ENCODE data around the gene NSD2.

Gene NSD2

DNA sequence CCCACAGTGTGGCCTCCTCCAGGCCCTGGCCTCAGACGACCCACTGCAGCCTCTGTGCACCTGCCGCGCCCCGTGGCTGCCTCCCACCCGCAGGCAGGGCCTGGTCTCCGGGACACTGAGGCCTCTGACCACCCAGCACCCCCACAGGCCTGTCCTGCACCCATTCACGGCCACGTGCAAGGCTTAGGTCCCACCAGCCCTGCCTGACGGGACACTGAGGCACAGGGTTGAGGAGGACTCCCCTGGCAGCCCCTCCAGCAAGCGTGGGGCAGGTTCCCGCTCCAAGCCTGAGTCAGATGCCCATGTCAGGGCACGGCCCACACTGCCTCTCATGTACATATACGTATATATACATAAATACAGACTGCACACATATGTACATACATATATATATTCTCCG is 114.1 kb downstream of the NSD2 start:
- H3K9me3 Mint-ChIP-seq = no peaks in the 10 kb centered on the region
- ATAC-seq (ENCODE audit: low read depth) (no peak), DNase-seq (ENCODE audit: low spot score in 2 of 2) (no peak)
- no peak overlapping the region for H3K4me3 Mint-ChIP-seq
- H3K27ac Mint-ChIP-seq = no peak overlapping the region
- H3K36me3 Mint-ChIP-seq = peaks cover 18% of the 10 kb centered on the region
- H3K27me3 Mint-ChIP-seq = no peaks in the 10 kb centered on the region
- H3K4me1 Mint-ChIP-seq = peaks cover 3% of the 10 kb centered on the region

DNA sequence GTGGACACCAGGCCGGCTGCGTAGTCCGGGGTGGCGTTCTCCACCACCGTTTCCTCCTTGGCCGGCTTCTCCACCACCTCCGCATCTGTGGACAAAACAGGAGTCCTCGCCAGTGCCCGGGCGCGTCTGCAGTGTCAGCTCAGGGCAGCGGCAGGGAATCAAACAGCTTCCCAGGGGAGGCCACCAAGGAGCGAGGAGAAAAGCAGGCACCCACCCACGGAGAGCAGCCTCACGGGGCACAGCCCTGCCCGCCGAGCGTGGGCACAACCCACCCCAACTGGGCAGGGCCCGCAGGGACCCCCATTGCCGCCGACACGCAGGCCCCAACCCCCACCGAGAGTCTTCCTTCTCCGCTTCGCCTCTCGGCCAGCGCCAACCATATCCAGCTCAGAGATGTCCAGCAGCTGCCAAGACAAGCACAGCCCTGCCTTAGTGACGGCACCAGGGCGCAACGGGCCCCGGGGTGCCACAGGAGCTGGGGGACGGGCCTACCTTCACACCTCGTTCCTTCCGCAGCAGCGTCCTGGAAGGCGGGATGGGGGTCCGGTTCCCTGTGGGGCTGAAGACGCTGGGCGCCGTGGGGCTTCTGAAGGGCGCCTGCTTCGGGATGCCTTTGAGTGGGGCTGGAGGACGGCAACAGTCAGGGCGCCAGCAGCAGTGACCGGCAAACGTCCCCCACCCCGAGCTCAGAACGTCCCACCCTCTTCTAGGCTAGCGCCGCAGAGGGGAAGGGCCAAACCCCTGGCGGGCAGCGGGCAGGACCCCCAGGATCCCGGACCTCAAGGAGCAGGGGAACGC is 114.8 kb downstream of the NSD2 start:
- DNase-seq (ENCODE audit: low spot score in 2 of 2) = no peak
- no peak for ATAC-seq (ENCODE audit: low read depth)
- H3K4me1 Mint-ChIP-seq = peaks cover 3% of the 10 kb centered on the region

DNA sequence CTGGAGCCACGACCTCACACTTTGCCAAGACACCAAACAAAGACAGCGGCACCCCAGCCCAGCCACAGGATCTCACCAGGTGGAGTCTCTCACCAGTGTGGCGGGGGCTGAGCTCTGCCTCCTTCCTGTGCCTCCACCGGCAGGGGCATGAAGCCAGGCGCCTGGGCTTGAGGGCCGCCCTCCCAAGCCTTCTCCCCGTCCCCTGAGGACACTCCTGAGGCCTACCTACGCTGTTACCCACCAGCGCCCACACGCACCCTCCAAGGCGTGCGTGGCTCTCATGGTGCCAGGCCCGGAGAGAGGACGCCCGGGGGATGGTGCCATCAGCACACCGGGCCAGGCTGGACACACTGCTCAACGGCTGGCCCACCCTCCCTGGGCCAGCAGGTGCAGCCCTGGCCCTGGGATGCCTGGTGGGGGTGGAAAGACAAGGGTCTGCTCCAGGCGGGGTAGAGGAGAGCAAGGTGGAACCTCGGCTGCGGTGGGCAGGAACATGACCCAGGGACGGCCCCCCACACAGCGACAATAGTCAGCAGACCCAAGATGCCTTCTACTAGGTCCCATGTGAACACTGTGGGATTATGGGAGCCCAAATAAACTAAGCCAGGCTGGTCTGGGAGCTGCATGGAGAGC is 115.5 kb downstream of the NSD2 start:
- no peak overlapping the region for H3K4me3 Mint-ChIP-seq
- peaks cover 3% of the 10 kb centered on the region for H3K4me1 Mint-ChIP-seq
- no peak overlapping the region for H3K27ac Mint-ChIP-seq
- DNase-seq (ENCODE audit: low spot score in 2 of 2) = no peak
- ATAC-seq (ENCODE audit: low read depth) = no peak
- no peaks in the 10 kb centered on the region for H3K27me3 Mint-ChIP-seq
- H3K36me3 Mint-ChIP-seq = peaks cover 16% of the 10 kb centered on the region
- no peaks in the 10 kb centered on the region for H3K9me3 Mint-ChIP-seq

More for the DNA sequence above, 114.8 kb downstream of the NSD2 start:
- Mint-ChIP-seq H3K9me3 (no peaks in the 10 kb centered on the region), H3K27ac (no peak overlapping the region), H3K36me3 (peaks cover 20% of the 10 kb centered on the region), H3K4me3 (no peak overlapping the region), H3K27me3 (no peaks in the 10 kb centered on the region)

DNA sequence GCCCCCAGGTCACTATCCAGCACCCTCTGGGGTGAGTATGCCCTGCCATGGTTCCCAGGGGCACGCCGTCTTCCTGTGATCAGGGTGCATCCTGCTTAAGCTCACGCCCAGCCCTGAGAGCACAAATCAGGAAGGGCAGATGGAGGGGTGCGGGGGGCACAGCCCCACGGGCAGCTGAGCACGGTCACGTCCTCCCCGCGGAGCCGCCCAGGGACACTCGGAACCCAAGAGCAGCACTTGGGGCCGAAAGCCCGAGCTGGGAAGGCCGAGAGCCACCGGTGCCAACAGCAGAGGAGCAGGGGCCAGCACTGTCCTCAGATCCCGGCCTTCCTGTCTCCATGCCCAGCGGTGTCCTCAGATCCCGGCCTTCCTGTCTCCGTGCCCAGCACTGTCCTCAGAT is 116.1 kb downstream of the NSD2 start:
- DNase-seq (ENCODE audit: low spot score in 2 of 2) (no peak), ATAC-seq (ENCODE audit: low read depth) (no peak)
- H3K27me3 Mint-ChIP-seq = no peaks in the 10 kb centered on the region
- peaks cover 3% of the 10 kb centered on the region for H3K4me1 Mint-ChIP-seq
- H3K27ac Mint-ChIP-seq = no peak overlapping the region
- H3K9me3 Mint-ChIP-seq = no peaks in the 10 kb centered on the region
- H3K36me3 Mint-ChIP-seq = peaks cover 11% of the 10 kb centered on the region
- no peak overlapping the region for H3K4me3 Mint-ChIP-seq

DNA sequence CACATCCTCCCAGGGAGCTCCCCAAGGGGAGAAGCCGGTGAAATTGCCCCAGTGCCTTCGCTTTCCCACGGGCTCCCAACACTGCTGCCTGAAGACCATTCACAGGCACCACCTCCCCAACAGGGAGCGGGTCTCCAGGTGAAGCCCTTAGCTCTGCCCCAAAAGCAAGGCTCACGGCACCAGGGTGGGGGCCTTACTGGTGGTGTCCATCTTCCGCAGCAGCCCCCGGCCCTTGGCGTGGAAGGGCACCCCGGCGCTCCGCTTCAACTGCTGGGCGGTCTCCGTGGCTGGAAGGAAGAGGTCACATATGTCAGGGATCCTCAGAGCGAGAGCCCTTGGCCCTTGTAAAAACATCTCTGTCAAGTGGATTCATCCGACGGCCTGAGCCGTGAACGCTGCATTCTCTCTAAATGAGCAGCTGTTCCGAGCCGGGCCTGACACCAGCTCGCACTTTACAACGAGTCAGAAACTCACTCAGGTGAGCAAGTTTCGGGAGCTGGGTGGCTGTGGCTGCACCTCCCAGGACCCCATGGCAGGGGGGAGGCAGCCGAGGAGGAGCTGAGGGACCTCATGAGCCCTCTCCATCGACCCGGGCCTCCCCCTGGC is 116.6 kb downstream of the NSD2 start:
- Mint-ChIP-seq H3K27ac (no peak overlapping the region), H3K9me3 (no peaks in the 10 kb centered on the region), H3K36me3 (peaks cover 9% of the 10 kb centered on the region), H3K4me1 (peaks cover 3% of the 10 kb centered on the region), H3K27me3 (no peaks in the 10 kb centered on the region), H3K4me3 (no peak overlapping the region)
- ATAC-seq (ENCODE audit: low read depth) (no peak), DNase-seq (ENCODE audit: low spot score in 2 of 2) (no peak)

DNA sequence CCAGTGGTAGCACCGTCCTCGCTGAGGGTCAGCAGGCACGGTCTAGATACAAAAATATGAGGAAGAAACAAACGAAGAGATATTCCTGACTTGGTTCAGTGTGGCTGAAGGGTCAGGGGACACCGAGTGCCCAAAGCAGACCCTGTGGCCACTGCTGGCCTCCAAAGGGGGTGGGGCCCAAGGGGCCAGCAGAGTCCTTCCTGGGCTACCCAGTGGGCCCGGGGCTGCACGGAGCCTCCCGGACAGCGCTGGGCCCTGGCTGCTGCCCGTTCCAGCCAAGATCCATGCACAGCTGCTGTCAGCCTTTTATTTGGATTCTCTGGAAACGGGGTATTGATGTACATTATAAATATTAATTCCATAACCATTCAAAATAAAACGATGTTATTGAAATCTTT is 117.1 kb downstream of the NSD2 start:
- DNase-seq (ENCODE audit: low spot score in 2 of 2) (no peak), ATAC-seq (ENCODE audit: low read depth) (no peak)
- Mint-ChIP-seq H3K9me3 (no peaks in the 10 kb centered on the region), H3K27me3 (no peaks in the 10 kb centered on the region), H3K36me3 (peaks cover 9% of the 10 kb centered on the region), H3K4me1 (peaks cover 3% of the 10 kb centered on the region), H3K27ac (no peak overlapping the region), H3K4me3 (no peak overlapping the region)

DNA sequence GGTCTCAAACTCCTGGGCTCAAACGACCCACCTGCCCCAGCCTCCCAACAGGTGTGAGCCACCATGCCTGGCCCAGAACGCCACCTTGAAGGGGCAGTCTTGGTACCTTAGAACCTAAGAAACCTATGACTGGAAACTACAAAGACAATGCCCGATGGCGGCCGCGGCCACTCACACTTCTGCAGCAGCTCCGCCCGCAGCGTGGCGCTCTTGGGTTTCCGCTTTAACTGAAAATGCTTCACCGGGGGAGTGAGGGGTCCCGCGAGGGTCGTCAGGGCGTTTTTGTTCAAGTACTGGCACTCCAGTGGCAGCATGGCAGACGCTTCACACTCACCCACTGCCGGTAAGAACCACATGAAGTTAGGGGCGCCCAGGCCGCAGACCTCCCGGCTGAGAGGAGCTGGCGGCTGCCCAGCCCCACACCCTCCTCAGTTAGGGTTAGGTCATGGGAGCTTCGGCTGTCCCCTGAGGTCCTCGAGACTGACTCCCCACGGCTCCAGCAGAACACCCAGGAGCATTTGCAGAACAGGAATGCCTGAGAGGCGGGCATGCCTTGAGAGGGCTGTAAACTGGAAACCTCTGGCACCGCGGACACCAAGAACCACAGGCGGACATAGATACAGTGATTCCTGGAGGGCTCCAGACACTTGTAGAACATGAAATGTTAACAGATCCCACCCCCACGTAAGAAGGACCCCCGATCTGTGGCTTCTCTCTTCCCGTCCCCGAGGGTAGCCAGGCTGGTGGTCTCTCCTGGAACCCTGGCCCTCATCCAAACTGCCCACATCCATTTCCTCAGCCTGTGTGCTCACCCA is 118.5 kb downstream of the NSD2 start:
- Mint-ChIP-seq H3K27me3 (no peaks in the 10 kb centered on the region), H3K9me3 (no peaks in the 10 kb centered on the region), H3K36me3 (peaks cover 4% of the 10 kb centered on the region), H3K27ac (no peak overlapping the region), H3K4me1 (no peaks in the 10 kb centered on the region), H3K4me3 (no peak overlapping the region)
- DNase-seq (ENCODE audit: low spot score in 2 of 2) (no peak), ATAC-seq (ENCODE audit: low read depth) (no peak)

DNA sequence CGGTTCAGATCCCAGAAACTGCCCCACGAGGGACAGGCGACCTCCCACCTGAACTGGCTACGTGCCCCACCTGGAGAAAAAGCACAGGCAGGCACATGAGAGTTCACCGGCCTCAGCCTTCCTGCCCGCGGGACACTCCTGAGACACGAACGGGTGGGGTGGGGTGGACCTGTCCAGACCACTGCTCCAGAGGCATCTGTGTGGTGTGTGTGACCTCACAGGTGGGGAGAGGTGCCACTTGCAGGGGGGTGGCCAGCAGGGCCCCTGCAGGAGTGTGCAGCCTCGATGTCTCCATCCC is 119.1 kb downstream of the NSD2 start:
- Mint-ChIP-seq H3K4me3 (no peak overlapping the region), H3K9me3 (no peaks in the 10 kb centered on the region), H3K27ac (no peak overlapping the region), H3K27me3 (no peaks in the 10 kb centered on the region), H3K36me3 (peaks cover 6% of the 10 kb centered on the region), H3K4me1 (peaks cover 2% of the 10 kb centered on the region)
- DNase-seq (ENCODE audit: low spot score in 2 of 2) (no peak), ATAC-seq (ENCODE audit: low read depth) (no peak)

DNA sequence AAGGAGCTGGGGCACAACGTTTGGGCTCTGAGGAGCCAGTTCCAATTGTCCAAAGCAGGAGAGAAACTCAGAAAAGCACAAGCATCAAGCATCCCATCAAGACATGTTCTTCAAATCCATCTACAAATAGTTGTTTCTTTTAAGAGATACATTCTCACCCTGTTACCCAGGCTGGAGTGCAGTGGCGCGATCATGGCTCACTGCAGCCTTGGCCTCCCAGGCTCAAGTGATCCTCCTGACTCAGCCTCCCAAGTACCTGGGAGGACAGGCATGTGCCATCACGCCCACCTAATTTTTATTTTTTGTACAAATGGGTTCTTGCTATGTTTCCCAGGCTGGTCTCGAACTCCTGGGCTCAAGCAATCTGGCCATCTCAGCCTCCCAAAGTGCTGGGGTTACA is 119.5 kb downstream of the NSD2 start:
- H3K4me3 Mint-ChIP-seq = no peak overlapping the region
- DNase-seq (ENCODE audit: low spot score in 2 of 2) (no peak), ATAC-seq (ENCODE audit: low read depth) (no peak)
- peaks cover 2% of the 10 kb centered on the region for H3K4me1 Mint-ChIP-seq
- H3K36me3 Mint-ChIP-seq = peaks cover 8% of the 10 kb centered on the region
- H3K27me3 Mint-ChIP-seq = no peaks in the 10 kb centered on the region
- H3K27ac Mint-ChIP-seq = no peak overlapping the region
- no peaks in the 10 kb centered on the region for H3K9me3 Mint-ChIP-seq

DNA sequence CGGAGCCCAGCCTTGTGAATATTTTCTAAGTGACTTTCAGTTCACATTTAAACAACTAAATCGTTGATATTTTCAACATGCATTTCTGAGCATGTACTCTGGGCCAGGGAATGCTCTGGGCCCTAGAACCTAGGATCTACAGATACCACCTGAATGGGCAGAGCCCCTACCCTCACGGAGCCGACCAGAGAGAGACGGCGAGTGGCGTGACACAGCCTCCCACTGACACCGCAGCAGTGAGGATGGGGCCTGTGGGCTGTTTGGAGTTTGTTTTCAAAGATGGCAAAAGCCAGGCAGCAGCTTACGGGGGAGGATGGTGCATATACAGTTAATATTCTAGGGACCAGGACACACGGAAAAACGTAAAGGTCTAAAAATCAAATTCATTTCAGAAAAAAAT is 119.9 kb downstream of the NSD2 start:
- no peaks in the 10 kb centered on the region for H3K27me3 Mint-ChIP-seq
- no peak for ATAC-seq (ENCODE audit: low read depth)
- no peak for DNase-seq (ENCODE audit: low spot score in 2 of 2)
- no peak overlapping the region for H3K27ac Mint-ChIP-seq
- H3K4me1 Mint-ChIP-seq = peaks cover 2% of the 10 kb centered on the region
- H3K36me3 Mint-ChIP-seq = peaks cover 10% of the 10 kb centered on the region
- H3K9me3 Mint-ChIP-seq = no peaks in the 10 kb centered on the region
- H3K4me3 Mint-ChIP-seq = no peak overlapping the region

DNA sequence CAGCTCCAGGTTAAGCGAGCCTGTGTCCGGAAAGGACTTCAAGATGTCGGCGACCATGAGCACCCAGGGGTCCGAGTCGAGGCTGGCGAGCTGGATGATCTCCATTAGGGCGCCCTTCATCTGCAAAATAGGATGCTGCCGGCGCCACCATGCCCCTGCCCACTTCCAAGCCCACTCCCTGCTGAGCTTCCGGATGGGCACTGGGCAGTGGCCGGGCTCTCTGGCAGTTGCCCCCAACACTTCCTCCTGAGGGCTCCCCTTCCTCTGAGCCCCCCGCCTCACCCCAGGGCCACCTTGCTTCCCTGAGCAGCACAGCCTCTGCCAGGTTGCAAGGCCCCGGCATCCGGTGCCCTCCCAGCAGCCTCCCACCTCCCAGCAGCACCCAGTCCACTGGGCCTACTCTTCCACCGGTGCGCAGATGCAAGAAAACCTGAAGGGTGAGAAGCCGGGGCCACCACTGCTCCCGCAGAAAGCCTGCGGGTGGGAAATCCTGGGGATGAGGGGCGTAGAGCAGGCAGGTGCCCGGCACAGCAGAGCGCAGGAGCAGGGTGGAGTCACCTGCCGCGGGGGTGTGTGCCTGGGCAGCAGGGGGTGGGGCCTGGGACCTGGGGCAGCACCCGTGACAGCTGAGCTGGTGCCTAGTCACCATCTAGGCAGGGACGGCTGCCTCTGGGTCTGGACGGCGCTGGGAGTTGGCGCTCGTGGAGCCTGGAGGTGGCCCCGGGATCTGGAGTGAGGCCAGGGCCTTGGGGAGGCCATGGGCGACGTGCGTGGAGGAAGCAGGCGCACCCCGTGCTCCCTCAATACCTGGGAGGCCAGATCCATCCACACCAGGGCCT is 120.6 kb downstream of the NSD2 start:
- H3K27me3 Mint-ChIP-seq = no peaks in the 10 kb centered on the region
- H3K27ac Mint-ChIP-seq = no peak overlapping the region
- H3K4me3 Mint-ChIP-seq = no peak overlapping the region
- peaks cover 15% of the 10 kb centered on the region for H3K36me3 Mint-ChIP-seq
- ATAC-seq (ENCODE audit: low read depth) (no peak), DNase-seq (ENCODE audit: low spot score in 2 of 2) (no peak)
- peaks cover 2% of the 10 kb centered on the region for H3K4me1 Mint-ChIP-seq
- H3K9me3 Mint-ChIP-seq = no peaks in the 10 kb centered on the region

DNA sequence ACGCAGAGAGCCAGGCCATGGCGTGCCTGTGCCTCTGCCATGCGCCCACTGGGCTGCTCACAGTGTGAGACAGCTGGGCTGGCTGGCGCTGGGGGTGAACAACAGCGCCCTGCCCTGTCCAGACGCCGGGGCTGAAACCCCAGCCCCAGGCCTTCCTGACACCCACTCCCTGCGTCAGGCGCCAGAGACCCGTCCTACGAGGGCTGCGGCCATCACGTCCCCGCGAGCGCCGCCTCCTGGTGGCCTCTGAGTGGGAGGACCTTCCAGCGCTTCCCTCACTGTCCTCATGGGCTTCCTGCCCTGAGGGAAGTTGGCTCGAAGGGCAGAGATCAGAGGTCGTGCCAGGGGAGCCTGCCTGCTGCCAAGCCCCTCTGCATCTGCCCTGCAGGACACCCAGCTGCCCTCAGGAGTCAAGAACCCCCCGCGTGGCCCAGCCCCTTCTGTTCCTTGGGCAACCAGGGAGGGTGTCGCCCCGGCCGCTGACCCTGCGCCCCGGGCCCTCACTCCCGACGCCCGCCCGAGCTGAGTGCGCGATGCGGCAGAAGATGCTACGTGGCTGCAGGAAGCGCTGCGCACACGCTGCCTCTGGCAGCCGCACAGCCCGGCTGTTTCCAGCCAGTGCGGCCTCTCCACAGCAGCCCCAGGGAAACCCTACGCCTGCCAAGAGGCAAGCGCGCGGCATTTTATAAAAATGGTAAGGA is 121.4 kb downstream of the NSD2 start:
- Mint-ChIP-seq H3K9me3 (peaks cover 2% of the 10 kb centered on the region), H3K4me3 (no peak overlapping the region), H3K36me3 (peaks cover 21% of the 10 kb centered on the region), H3K27ac (no peak overlapping the region), H3K27me3 (no peaks in the 10 kb centered on the region), H3K4me1 (peaks cover 4% of the 10 kb centered on the region)
- DNase-seq (ENCODE audit: low spot score in 2 of 2) (no peak), ATAC-seq (ENCODE audit: low read depth) (no peak)

DNA sequence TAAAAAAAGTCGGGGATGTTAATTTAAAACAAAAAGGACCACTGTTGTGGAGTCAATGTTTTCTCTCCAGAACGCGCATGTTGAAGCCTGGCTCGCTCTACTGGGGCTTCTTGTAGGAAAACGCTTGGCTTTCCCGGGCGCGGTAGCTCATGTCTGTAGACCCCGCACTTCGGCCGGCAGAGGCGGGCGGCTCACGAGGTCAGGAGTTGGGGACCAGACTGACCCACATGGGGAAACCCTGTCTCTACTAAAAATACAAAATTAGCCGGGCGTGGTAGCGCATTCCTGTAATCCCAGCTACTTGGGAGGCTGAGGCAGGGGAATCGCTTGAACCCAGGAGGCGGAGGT is 122.0 kb downstream of the NSD2 start:
- Mint-ChIP-seq H3K27ac (no peak overlapping the region), H3K4me1 (peaks cover 4% of the 10 kb centered on the region), H3K27me3 (no peaks in the 10 kb centered on the region), H3K9me3 (peaks cover 6% of the 10 kb centered on the region), H3K36me3 (peaks cover 26% of the 10 kb centered on the region), H3K4me3 (no peak overlapping the region)
- ATAC-seq (ENCODE audit: low read depth) (no peak), DNase-seq (ENCODE audit: low spot score in 2 of 2) (no peak)

Measured in memory B cell (primary cell).